ENCODE data around the gene WBP2. TPM values are rescaled to one million over a fixed set of nuclear protein-coding genes. Genes with fewer than 3 reads are reported as not detected.

Gene WBP2
- total and polyA plus RNA-seq, 2 of the 13 experiments (the other 11 are each of a cell fraction or from before 2014, with no cell fraction given), result 29.2 to 29.5 TPM

GRCh38 chr17:75847614-75848522 lies 7.3 kb downstream of the WBP2 start (continued):
- no peak for TF ChIP-seq ZNF569 (CRISPR knock-in tag; IDR thresholded peaks at IDR 0.05; ENCODE audit: borderline replicate concordance)
- no peak for TF ChIP-seq SATB2 (CRISPR knock-in tag; IDR thresholded peaks at IDR 0.05)
- TF ChIP-seq HMG20B (CRISPR knock-in tag; conservative IDR thresholded peaks at IDR 0.05), result no peak
- no peak for TF ChIP-seq SALL1 (CRISPR knock-in tag; IDR thresholded peaks at IDR 0.05)
- TF ChIP-seq ZBTB40 (IDR thresholded peaks at IDR 0.05), result no peak
- TF ChIP-seq ZBTB40 (CRISPR knock-in tag; IDR thresholded peaks at IDR 0.05), result peak; percentile 27; the same call in 1 of the 2 replicates
- no peak for TF ChIP-seq SMARCE1 (IDR thresholded peaks at IDR 0.05; ENCODE audit: borderline replicate concordance)
- TF ChIP-seq ARID4A (CRISPR knock-in tag; IDR thresholded peaks at IDR 0.05; ENCODE audit: borderline replicate concordance), result no peak
- no peak for TF ChIP-seq HOXD1 (CRISPR knock-in tag; IDR thresholded peaks at IDR 0.05)
- no peak for TF ChIP-seq POLR2A (IDR thresholded peaks at IDR 0.05; ENCODE audit: insufficient read depth in 1 of 2, low read depth in 2 of 2, low read length in 2 of 2)
- no peak for TF ChIP-seq U2AF1 (optimal IDR thresholded peaks at IDR 0.05; ENCODE audit: low read depth, low read length)
- no peak for TF ChIP-seq ZMYM3 (CRISPR knock-in tag; IDR thresholded peaks at IDR 0.05)
- TF ChIP-seq SOX6 (IDR thresholded peaks at IDR 0.05), result no peak
- TF ChIP-seq SOX6 (CRISPR knock-in tag; IDR thresholded peaks at IDR 0.05), result no peak
- no peak for TF ChIP-seq SRSF1 (optimal IDR thresholded peaks at IDR 0.05; ENCODE audit: low read depth, low read length)
- TF ChIP-seq ZNF781 (CRISPR knock-in tag; IDR thresholded peaks at IDR 0.05; ENCODE audit: borderline replicate concordance, not compliant biosample characterization), result peak; percentile 46
- 0 out of 2 replicates have a peak, but pooled peaks have one; percentile 43 for TF ChIP-seq ZBTB20 (CRISPR knock-in tag; IDR thresholded peaks at IDR 0.05; ENCODE audit: borderline replicate concordance, low read depth)

Data from HepG2 (cell line).